HG02870 (cell line): ENCODE measurements around the gene OR10A6.

ENCODE experiments used
- ATAC-seq: cut with Tn5 transposase; IDR thresholded peaks from one replicate; pipeline ENCODE4 v1.9.1; 2021; ENCODE audit warnings: mild to moderate bottlenecking, moderate library complexity; ENCODE audit not compliant: unreplicated experiment

The OR10A6 gene

GRCh38 chr11:7931168-7931567 lies at the start of gene OR10A6:
Gene OR10A6 (minus strand): TSS chr11:7931268. CDS start chr11:7928662, 2,606 bp downstream.
- no peak for ATAC-seq

GRCh38 chr11:7977232-7977917 lies 46.3 kb upstream of the OR10A6 start:
- ATAC-seq: no peak

- ATAC-seq: no peak
Observed at GRCh38 chr11:7974668-7975067, 43.6 kb upstream of the OR10A6 start.

GRCh38 chr11:7973011-7973410 lies 41.9 kb upstream of the OR10A6 start:
- ATAC-seq: no peak

GRCh38 chr11:7971846-7972245 lies 40.8 kb upstream of the OR10A6 start:
- no peak for ATAC-seq

GRCh38 chr11:7969756-7970646 lies 38.9 kb upstream of the OR10A6 start:
- no peak for ATAC-seq

- ATAC-seq: no peak
Observed at GRCh38 chr11:7968686-7969085, 37.6 kb upstream of the OR10A6 start.

- ATAC-seq: no peak
Observed at GRCh38 chr11:7967826-7968225, 36.8 kb upstream of the OR10A6 start.

- no peak for ATAC-seq
Observed at GRCh38 chr11:7967097-7967496, 36.0 kb upstream of the OR10A6 start.

- ATAC-seq: no peak
Observed at GRCh38 chr11:7965386-7965785, 34.3 kb upstream of the OR10A6 start, which contains the start of gene NLRP10. Gene NLRP10 (minus strand): TSS chr11:7965447. CDS start chr11:7963495, 1,952 bp downstream.

GRCh38 chr11:7964873-7965272 lies 33.8 kb upstream of the OR10A6 start:
- no peak for ATAC-seq

GRCh38 chr11:7964261-7964660 lies 33.2 kb upstream of the OR10A6 start:
- no peak for ATAC-seq

- no peak for ATAC-seq
Observed at GRCh38 chr11:7955191-7955590, 24.1 kb upstream of the OR10A6 start.

- ATAC-seq: no peak
Observed at GRCh38 chr11:7949934-7950333, 18.9 kb upstream of the OR10A6 start.

GRCh38 chr11:7944123-7944522 lies 13.1 kb upstream of the OR10A6 start:
- no peak for ATAC-seq

GRCh38 chr11:7941608-7942007 lies 10.5 kb upstream of the OR10A6 start, which contains the start of gene OR10A3:
Gene OR10A3 (minus strand): TSS chr11:7941708. CDS start chr11:7939520, 2,188 bp downstream.
- no peak for ATAC-seq

- no peak for ATAC-seq
Observed at GRCh38 chr11:7941146-7941545, 10.1 kb upstream of the OR10A6 start.

GRCh38 chr11:7936615-7937014 lies 5.5 kb upstream of the OR10A6 start:
- ATAC-seq: no peak

GRCh38 chr11:7927635-7928034 lies 3.4 kb downstream of the OR10A6 start:
- ATAC-seq: no peak

- no peak for ATAC-seq
Observed at GRCh38 chr11:7924536-7924935, 6.5 kb downstream of the OR10A6 start.

- no peak for ATAC-seq
Observed at GRCh38 chr11:7918141-7918540, 12.9 kb downstream of the OR10A6 start.

GRCh38 chr11:7911011-7911410 lies 20.1 kb downstream of the OR10A6 start:
- ATAC-seq: no peak
